ENCODE measurements around the gene CENPP.

Gene CENPP

DNA sequence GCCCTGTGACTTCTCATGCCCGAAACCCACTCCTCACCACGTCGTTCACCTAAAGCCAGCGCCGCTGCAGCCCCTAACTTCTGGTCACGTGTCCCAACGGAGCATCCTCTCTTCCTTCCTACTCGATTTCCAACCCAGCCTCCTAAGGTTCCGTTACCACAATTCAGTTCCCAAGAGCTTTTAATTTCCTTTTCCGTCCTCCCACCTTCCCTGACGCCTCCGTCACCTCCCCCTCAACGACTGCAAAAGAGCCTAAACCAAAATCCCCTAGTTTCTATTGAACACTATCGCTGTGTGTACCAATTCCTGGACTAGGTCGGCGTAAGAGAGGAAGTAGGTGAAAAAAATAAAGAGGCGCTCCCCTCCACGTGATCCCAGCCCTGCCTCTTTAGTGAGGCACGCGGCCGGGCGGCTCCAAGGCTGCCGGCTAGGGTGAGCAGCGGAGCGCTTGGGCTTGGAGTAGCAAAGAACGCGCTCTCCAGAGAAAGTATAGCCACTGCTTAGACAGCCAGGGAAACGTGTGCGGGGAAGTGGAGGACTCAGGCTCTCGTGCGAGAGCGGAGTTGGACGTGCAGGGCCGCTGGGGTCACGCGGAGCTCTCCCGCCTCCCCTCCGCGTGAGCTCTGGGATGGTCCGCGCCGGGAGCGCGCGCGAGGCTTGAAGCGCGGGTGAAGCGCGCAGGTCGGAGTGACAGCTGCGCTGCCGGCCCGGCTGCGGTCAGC, at the start of gene CENPP, which contains the start of gene NOL8:
Gene CENPP (plus strand): TSS at position 685 of the 722 bp plus-strand sequence.
Gene NOL8 (minus strand): TSS at position 82 of the 722 bp plus-strand sequence. CDS start 1,189 bp downstream, outside the sequence.
- CTCF ChIA-PET: interaction anchor here (1.0 to 3.4 kb wide), 10 partner anchors 8 to 308 kb away, joined by 3 to 15 read pairs (median 4); no protein-coding TSS in a partner anchor
- POLR2A ChIA-PET: interaction anchor here (0.8 to 1.6 kb wide), 2 partner anchors 8 to 345 kb away, joined by 3 to 6 read pairs; partner anchors contain the start of gene IPPK
- TF ChIP-seq, protein P1, sequence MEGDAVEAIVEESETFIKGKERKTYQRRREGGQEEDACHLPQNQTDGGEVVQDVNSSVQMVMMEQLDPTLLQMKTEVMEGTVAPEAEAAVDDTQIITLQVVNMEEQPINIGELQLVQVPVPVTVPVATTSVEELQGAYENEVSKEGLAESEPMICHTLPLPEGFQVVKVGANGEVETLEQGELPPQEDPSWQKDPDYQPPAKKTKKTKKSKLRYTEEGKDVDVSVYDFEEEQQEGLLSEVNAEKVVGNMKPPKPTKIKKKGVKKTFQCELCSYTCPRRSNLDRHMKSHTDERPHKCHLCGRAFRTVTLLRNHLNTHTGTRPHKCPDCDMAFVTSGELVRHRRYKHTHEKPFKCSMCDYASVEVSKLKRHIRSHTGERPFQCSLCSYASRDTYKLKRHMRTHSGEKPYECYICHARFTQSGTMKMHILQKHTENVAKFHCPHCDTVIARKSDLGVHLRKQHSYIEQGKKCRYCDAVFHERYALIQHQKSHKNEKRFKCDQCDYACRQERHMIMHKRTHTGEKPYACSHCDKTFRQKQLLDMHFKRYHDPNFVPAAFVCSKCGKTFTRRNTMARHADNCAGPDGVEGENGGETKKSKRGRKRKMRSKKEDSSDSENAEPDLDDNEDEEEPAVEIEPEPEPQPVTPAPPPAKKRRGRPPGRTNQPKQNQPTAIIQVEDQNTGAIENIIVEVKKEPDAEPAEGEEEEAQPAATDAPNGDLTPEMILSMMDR (IDR thresholded peaks at IDR 0.05; ENCODE audit: control extremely low read depth, extremely low read depth, low read depth, missing control alignments): no peak
- peak; percentile 89 for DNase-seq (ENCODE audit: extremely low spot score)

DNA sequence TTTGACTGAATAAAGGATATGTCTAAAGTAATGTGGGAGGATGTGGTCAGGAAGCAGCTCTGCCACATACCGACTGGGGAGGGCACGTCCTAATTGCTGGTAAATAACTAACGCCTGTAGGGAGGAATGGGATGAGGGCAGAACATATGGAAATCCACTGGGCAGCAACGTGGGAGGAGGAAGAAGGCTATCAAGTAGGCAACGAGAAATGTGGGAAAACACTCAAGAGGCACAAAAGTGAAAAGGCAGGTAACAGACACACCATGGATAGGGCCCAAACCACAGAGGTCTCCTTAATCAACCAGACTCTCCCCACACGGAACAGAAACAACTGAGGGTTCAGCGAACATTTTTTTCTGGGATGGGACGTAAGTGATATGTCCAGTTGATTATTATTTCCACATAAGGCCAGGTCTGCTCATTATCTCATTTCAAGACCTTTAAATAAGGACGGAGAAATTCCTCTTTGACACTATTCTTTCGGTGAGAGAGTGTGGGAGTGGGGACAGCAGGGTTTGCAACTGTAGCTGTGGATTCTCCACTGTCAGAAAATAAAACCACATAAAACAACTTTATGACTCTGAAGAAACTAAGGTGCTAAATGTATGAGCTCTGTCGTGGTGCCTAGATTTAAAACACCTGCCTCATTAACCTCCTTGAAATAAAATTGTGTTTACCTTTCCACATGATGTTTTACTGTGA, 49.3 kb upstream of the CENPP start:
- DNase-seq (ENCODE audit: extremely low spot score): no peak
- TF ChIP-seq, protein P1 (IDR thresholded peaks at IDR 0.05; ENCODE audit: control extremely low read depth, extremely low read depth, low read depth, missing control alignments): no peak
- ChIA-PET CTCF (interaction anchor here (3.4 kb wide), 1 partner anchor 10 kb away, joined by 16 read pairs; no protein-coding TSS in a partner anchor), POLR2A (no interaction called here)

DNA sequence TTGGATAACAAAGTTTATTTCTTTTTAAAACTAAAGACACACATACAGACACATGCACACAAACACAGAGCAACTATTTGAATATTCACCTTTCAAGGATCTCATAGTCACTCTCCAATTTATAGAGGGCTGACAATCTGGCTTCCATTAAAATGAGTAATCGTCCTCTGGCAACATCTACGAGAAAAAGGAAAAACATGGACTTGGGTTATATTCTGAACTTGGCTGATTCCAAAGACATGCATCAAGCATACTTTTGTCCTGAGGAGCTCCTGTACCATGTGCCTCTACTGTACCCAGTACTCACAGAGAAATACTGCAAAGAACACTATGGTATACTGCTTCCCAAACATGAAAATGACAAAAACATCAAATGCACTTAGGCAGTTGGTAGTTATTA, 47.6 kb upstream of the CENPP start:
- POLR2A ChIA-PET: interaction anchor here (0.5 kb wide), 1 partner anchor 127 kb away, joined by 5 read pairs; no protein-coding TSS in a partner anchor
- TF ChIP-seq, protein P1 (IDR thresholded peaks at IDR 0.05; ENCODE audit: control extremely low read depth, extremely low read depth, low read depth, missing control alignments): no peak
- DNase-seq (ENCODE audit: extremely low spot score): no peak
- CTCF ChIA-PET: interaction anchor here (1.0 to 3.4 kb wide), 13 partner anchors 8 to 142 kb away, joined by 3 to 19 read pairs (median 5); no protein-coding TSS in a partner anchor

DNA sequence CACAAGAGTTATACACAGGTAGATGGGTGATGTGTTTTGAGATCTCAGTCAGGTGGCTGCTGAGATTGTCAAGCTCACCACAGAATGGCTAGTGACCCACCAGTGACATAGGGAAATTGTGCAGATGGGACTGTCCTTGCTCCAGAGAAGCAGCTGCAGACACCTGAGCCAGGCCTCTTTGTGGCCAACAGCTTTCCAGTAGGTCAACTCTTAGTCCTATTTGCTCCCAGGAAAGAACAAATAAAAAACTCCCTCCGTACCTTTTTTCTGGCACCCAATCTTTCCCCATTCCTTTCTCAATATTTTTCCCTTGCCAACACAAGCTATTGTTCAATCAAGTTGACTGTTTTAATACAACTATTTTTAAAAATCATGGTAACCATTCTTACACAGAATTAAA, 46.5 kb upstream of the CENPP start:
- TF ChIP-seq, protein P1 (IDR thresholded peaks at IDR 0.05; ENCODE audit: control extremely low read depth, extremely low read depth, low read depth, missing control alignments): no peak
- CTCF ChIA-PET: interaction anchor here (1.1 to 3.4 kb wide), 10 partner anchors 10 to 139 kb away, joined by 3 to 19 read pairs (median 4); no protein-coding TSS in a partner anchor
- POLR2A ChIA-PET: no interaction called here

DNA sequence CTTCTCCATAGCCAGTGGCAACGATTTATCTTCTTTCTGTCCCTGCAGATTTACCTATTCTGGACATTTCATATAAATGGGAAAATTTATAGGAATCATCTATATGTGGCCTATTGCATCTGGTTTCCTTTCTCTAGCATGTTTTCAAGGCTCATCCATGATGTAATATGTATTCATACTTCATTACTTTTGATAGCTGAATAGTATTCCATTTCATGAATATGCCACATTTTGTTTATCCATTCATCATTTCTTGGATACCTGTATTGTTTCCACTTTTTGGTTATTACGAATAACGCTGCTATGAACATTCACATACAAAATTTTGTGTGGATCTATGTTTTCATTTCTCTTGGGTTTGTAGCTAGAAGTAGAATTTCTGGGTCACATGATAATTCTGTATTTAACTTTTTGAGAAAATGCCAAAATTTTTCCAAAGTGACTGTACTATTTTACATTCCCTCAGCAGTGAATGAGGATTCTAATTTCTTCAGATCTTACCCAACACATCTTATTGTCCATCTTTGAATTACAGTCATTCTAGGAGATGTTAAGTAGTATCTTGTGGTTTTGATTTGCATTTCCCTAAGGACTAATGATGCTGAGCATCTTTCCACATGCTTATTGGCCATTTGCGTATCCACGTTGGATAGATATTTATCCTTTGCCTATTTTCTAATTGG, 35.9 kb upstream of the CENPP start:
- ChIA-PET CTCF (interaction anchor here (1.7 to 3.5 kb wide), 2 partner anchors 11 to 152 kb away, joined by 5 to 19 read pairs; no protein-coding TSS in a partner anchor), POLR2A (interaction anchor here (1.0 kb wide), 1 partner anchor 31 kb away, joined by 5 read pairs; no protein-coding TSS in a partner anchor)

More for the DNA sequence above, 46.5 kb upstream of the CENPP start:
- DNase-seq (ENCODE audit: extremely low spot score): no peak

More for the DNA sequence above, 35.9 kb upstream of the CENPP start:
- TF ChIP-seq, protein P1 (IDR thresholded peaks at IDR 0.05; ENCODE audit: control extremely low read depth, extremely low read depth, low read depth, missing control alignments): no peak
- DNase-seq (ENCODE audit: extremely low spot score): no peak
